ENCODE results near the gene PHLDA1.

DNA sequence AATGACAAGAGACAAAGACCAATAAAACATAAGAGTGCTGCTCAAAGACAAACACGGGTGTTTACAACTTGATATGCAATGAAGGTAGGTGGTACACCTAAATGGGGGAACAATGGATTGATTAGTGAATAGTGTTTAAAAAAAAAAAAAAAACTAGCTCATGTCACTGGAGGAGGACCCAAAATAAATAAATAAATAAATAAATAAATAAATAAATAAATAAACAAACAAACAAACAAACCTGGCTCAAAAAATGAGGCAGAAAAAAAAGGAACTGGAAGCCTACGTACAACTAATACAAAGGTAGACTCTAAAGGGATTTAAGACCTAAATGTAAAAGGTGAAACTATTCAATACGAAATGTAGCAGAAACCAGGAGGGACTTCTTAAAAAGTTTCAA is 34.3 kb upstream of the PHLDA1 start:
- TF ChIP-seq POLR2A (IDR thresholded peaks at IDR 0.05), result no peak
- no peak for TF ChIP-seq CTCF (IDR thresholded peaks at IDR 0.05 in 8 of 11, conservative IDR thresholded peaks at IDR 0.05 in 3 of 11)
